BE2C (cell line): ENCODE results near the gene OVOL2.

Experiments
- DNase-seq: peaks from one replicate; pipeline ENCODE4 v3.0.0-alpha.2; 2020
- H3K27me3 ChIP-seq: fragments of 250-450 bp; sonication (Bioruptor Pico); 2 replicates; pipeline ENCODE4 v1.5.1; 2020; ENCODE audit warnings: mild to moderate bottlenecking
- H3K36me3 ChIP-seq: fragments of 250-450 bp; sonication (Bioruptor Pico); 2 replicates; pipeline ENCODE4 v1.5.1; 2020; ENCODE audit warnings: mild to moderate bottlenecking
- H3K4me1 ChIP-seq: fragments of 250-450 bp; sonication (Bioruptor Pico); 2 replicates; pipeline ENCODE4 v1.5.1; 2020
- H3K4me3 ChIP-seq: 2 replicates; pipeline ENCODE4 v1.5.1; 2011; ENCODE audit warnings: low read depth, low read length
- H3K9me3 ChIP-seq: fragments of 250-450 bp; sonication (Bioruptor Pico); 2 replicates; pipeline ENCODE4 v1.5.1; 2020
- TF ChIP-seq, protein P1 (sequence below): IDR thresholded peaks from 2 replicates; pipeline ENCODE4 v1.5.1; 2012; ENCODE audit warnings: mild to moderate bottlenecking, low read depth, low read length

Gene OVOL2

DNA sequence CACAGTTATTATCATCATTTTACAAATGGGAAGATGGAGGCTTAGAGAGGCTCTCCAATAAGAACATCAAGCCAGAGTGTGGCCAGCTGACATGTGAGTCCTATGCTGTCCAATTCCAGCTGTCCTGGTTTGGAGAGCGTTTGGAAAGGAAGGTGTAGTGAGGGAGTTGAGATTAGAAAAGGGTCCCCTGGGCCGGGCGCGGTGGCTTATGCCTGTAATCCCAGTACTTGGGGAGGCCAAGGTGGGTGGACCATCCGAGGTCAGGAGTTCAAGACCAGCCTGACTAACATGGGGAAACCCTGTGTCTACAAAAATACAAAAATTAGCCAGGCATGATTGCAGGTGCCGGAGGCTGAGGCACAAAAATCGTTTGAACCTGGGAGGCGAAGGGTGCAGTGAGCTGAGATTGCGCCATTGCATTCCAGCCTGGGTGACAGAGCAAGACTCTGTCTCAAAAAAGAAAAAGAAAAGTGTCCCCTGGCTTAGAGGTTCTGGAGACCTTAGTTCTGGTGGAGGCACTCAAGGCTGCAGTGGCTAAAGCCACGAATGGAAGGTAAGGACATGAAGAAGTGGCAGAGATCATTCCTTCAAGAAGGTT lies 22.1 kb upstream of the OVOL2 start:
- H3K9me3 ChIP-seq, result no peaks in the 10 kb centered on the region
- H3K27me3 ChIP-seq, result peaks cover 9% of the 10 kb centered on the region; the same call in 1 of the 2 replicates
- H3K36me3 ChIP-seq, result no peaks in the 10 kb centered on the region
- no peaks in the 10 kb centered on the region for H3K4me1 ChIP-seq
- no peak overlapping the region for H3K4me3 ChIP-seq
- TF ChIP-seq, protein P1, sequence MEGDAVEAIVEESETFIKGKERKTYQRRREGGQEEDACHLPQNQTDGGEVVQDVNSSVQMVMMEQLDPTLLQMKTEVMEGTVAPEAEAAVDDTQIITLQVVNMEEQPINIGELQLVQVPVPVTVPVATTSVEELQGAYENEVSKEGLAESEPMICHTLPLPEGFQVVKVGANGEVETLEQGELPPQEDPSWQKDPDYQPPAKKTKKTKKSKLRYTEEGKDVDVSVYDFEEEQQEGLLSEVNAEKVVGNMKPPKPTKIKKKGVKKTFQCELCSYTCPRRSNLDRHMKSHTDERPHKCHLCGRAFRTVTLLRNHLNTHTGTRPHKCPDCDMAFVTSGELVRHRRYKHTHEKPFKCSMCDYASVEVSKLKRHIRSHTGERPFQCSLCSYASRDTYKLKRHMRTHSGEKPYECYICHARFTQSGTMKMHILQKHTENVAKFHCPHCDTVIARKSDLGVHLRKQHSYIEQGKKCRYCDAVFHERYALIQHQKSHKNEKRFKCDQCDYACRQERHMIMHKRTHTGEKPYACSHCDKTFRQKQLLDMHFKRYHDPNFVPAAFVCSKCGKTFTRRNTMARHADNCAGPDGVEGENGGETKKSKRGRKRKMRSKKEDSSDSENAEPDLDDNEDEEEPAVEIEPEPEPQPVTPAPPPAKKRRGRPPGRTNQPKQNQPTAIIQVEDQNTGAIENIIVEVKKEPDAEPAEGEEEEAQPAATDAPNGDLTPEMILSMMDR, result no peak
- DNase-seq, result no peak

GRCh38 chr20:18077157-18077556 lies 19.4 kb upstream of the OVOL2 start:
- Histone ChIP-seq H3K27me3 (0 out of 2 replicates have a peak, but pooled peaks cover 9% of the 10 kb centered on the region), H3K36me3 (no peaks in the 10 kb centered on the region), H3K4me3 (no peak overlapping the region), H3K4me1 (no peaks in the 10 kb centered on the region), H3K9me3 (no peaks in the 10 kb centered on the region)
- no peak for DNase-seq
- TF ChIP-seq, protein P1, result no peak

GRCh38 chr20:18072532-18072931 lies 14.8 kb upstream of the OVOL2 start:
- DNase-seq, result no peak
- H3K9me3 ChIP-seq, result no peaks in the 10 kb centered on the region
- TF ChIP-seq, protein P1, result no peak

GRCh38 chr20:18066421-18067333 lies 9.0 kb upstream of the OVOL2 start:
- Histone ChIP-seq H3K4me3 (no peak overlapping the region), H3K9me3 (no peaks in the 10 kb centered on the region), H3K4me1 (no peaks in the 10 kb centered on the region), H3K27me3 (peaks cover 28% of the 10 kb centered on the region), H3K36me3 (no peaks in the 10 kb centered on the region)
- TF ChIP-seq, protein P1, result peak; percentile 22; the same call in 1 of the 2 replicates
- DNase-seq, result no peak

More at GRCh38 chr20:18072532-18072931, 14.8 kb upstream of the OVOL2 start:
- Histone ChIP-seq H3K4me3 (no peak overlapping the region), H3K4me1 (no peaks in the 10 kb centered on the region), H3K27me3 (peaks cover 5% of the 10 kb centered on the region; the same call in 1 of the 2 replicates), H3K36me3 (no peaks in the 10 kb centered on the region)

DNA sequence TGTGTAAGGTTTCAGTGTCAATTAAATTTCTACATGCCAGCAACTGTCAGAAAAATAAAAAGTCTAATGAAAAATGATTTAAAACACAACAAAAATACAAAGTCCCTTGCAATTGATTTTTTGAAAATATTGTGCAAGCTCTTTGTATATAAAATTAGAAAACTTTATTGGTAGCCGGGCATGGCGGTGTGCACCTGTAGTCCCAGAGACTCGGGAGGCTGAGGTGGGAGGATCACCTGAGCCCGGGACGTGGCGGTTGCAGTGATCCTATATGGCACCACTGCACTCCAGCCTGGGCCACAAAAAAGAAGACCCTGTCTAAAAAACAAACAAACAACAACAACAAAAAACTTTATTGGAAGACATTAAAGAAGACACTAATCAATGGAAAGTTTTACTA lies 6.0 kb upstream of the OVOL2 start:
- Histone ChIP-seq H3K9me3 (no peaks in the 10 kb centered on the region), H3K27me3 (peaks cover 52% of the 10 kb centered on the region), H3K36me3 (no peaks in the 10 kb centered on the region), H3K4me3 (no peak overlapping the region), H3K4me1 (no peaks in the 10 kb centered on the region)
- DNase-seq, result no peak
- TF ChIP-seq, protein P1, result no peak

- no peak for DNase-seq
- peaks cover 92% of the 10 kb centered on the region for H3K27me3 ChIP-seq
These were observed 1.9 kb upstream of the OVOL2 start for GRCh38 chr20:18059603-18060002.

More at GRCh38 chr20:18059603-18060002, 1.9 kb upstream of the OVOL2 start:
- H3K9me3 ChIP-seq, result no peaks in the 10 kb centered on the region
- no peak overlapping the region for H3K4me3 ChIP-seq
- H3K4me1 ChIP-seq, result no peaks in the 10 kb centered on the region
- H3K36me3 ChIP-seq, result no peaks in the 10 kb centered on the region
- TF ChIP-seq, protein P1, result no peak
